NCI-H187 treated with DMSO at 0.1 percent for 48 hours (cell line): ENCODE results near the gene NRN1.
"Not testable (repeated sequence)": the region's sequence is repeated elsewhere in the genome, so short reads cannot be mapped to it uniquely, and the experiment has no call there.

Experiments
- DNase-seq: peaks from one replicate; lab custom pipeline; 2025; lab: John Stamatoyannopoulos, UW

The NRN1 gene

DNA sequence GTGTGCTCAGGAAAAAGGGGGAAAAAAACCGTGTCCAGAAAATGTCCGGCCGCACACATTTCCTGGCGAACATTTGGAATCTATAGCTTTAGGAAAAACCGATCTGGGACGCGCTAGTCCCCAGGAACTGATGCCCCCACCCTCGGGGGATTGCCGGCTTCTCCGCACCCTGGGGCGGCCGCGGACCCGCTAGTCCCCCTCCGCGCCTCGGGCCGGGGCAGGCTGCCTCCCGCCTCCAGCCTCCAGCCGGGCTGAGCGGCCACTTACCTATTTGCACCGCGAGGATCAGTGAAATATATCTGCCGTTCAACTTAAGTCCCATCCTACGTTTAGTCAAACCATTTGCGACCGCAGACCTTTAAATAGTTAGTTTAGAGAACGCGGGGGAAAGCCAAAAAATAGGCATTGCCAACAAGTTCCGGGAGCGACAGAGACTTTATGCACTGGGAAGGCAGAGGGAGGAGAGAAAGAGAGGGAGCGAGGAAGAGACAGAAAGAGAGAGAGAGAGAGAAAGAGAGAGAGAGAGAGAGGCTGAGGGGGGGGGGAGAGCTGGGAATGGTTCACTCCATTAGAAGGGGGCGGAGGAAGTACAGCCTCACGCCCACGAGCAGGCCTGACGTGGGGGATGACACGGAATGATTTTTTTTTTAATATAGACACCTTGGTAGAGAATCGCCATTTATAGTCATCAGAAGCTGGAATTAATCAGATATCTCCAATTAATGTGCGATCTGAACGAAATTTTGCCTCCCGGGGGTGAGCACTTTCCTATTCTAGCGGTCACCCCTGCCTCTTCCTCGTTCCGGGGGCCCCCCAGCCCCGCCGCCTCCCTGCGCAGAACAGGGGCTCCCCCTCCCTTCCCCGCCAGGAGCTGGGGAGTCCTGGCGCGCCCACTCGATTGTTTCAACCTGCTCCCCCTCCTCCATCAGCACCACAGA, at the start of gene NRN1:
TSS of gene NRN1 (minus strand) at position 498 of the 938 bp plus-strand sequence. CDS start at position 322, 176 bp downstream.
- peak; percentile 20 for DNase-seq

DNA sequence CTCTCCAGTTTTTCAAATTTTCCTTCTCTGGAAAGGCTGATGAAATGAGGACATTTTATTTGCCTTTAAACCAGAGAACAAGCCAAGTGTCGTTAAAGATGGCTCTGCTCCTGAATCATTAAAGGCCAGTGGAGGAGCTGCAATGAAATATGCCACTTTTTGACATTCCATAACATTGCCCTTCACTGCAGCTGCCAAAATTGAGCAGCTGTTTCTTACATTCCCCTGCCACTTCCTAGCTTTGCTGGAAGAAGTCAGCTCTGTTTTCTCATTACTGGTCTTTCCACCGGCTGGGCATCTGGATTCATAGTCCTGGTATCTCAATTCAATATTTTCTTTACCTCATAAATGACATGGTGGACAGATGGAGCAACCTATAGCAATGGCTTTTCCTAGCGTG, 45.5 kb upstream of the NRN1 start:
- no peak for DNase-seq

DNA sequence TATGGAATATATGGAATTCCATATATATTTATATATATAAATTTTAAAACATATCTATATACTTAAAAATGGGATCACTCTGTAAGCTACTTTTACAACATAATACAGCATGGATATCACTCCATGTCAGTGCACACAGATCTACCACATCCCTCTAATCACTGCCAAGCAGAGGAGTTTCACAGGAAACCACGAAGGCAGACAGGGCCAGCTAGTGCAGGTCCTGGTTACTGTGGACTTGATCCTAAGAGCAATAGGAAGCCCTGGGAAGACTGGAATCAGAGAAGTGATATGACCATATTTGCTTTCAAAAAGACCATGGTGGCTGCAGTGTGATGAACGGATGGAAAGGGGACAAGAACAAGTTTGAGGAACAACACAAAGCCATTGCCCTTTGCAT, 40.0 kb upstream of the NRN1 start:
- no peak for DNase-seq

DNA sequence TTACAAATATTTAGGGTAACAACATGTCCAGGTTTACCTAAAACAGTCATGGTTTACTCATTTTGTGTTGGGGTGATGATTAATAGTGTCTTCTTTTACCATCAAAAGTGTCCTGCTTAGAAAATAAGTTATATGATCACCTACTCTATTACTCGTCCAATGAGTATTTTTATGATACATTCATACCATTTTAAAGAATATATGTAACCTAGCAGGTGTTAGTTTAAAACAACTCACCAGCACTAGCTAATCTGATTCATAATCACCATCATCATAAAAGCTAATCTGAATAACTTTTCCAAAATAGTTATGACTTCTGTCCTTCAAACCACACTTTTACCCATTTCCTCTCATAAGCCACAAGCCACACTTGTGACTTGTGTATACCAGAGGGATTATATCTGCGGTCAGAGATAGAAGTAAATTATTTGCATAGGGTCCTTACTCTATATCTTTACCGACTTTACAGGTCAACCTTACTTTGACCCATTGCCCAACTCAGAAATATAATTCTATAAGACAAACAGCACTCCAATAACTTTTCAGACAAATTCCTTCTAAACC, 33.3 kb upstream of the NRN1 start:
- no peak for DNase-seq

DNA sequence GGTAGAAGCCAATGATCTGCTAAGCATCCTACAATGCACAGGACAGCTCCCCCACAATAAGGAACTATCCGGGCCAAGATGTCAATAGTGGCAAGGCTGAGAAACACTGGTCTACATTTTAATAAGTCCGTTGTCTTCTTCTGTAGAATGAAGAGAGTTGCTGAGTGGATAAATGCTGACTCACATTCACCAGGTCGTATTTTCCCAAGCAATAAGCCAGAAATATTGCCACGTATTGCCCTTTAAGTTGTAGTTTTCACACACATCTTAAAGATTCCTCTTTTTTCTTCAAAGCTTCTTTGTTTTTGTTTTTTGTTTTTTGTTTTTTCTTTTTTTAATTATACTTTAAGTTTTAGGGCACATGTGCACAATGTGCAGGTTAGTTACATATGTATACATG, 30.5 kb upstream of the NRN1 start:
- no peak for DNase-seq

DNA sequence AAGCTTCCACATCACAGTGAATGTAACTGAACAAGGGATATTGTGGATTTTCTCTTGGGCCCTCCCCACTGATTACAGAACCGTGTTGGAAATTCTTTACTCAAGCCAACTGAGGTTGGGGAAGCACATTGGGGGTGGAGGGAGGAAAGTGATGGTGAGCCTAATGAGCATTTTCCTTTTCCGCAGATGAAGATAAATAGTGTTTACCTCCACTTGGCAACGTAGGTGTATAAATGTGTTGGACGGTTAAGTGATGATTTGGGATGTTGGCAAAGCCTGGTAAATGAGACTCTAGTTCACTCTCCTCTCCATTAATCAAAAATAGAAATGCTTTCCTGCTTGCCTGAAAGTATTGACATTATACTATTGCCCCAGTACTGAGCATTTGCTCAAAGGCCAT, 27.1 kb upstream of the NRN1 start:
- no peak for DNase-seq

GRCh38 chr6:6026513-6027205, 19.9 kb upstream of the NRN1 start:
- no peak for DNase-seq

DNA sequence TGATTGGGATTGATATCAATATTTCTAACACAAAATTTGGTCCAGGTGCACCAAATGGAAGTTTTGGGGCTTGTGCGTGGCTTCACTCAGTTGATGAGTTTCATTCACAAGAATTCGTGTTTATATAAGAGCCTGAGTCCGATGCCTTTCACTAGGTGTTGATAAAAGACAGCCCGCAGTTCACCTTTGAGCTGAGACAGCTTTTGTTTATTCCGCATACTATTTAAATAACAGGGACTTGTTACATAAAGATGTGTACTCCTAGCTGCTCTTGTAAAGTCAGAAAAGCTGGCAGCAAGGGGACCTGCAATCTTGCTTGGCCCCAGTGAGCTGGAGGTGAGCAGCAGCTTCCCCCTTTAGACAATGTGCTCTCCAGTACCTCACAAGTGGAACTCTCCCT, 19.0 kb upstream of the NRN1 start:
- DNase-seq = no peak

- no peak for DNase-seq
Observed at GRCh38 chr6:6024220-6024619, 17.5 kb upstream of the NRN1 start.

DNA sequence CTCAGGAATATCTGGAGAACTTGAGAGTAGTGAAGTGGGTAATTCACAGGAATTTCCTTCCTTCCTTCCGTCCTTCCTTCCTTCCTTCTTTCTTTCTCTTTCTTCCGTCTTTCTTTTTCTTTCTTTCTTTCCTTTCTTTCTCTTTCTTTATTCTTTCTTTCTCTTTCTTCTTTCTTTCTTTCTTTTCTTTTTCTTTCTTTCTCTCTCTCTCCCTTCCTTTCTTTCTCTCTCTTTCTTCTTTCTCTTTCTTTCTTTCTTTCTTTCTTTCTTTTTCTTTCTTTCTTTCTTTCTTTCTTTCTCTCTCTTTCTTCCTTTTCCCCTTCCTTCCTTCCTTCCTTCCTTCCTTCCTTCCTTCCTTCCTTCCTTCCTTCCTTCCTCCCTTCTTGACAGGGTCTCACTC, 16.1 kb upstream of the NRN1 start:
- DNase-seq = not testable (repeated sequence)

GRCh38 chr6:6008648-6009421, 2.1 kb upstream of the NRN1 start:
- DNase-seq = peak; percentile 27

DNA sequence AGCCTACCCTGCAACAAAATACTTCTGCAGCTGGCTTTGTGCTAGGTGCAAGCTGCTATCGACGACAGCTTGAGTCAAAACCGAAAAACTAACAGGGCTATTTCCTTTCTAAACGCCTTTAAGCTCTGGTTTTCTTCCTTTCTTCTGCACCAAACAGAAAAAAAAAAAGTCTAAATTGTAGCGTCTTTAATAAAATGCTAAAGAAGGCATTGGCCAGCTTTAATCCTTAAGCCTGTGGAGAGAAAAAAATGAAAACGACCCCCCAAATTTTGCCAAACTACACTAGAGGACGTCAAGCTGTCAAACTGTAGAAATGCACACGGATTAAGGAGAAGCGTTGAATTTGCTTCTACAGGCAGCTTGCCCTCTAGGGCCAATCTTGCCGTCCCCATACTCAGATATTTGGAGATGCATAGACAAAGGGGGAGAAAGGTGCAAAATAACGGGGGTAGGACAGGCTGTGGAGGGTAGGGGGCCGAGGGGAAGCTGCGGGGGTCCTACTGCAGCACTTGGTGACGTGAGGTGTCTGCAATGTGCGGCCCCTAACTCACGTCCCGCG, 1.4 kb upstream of the NRN1 start:
- DNase-seq = no peak

DNA sequence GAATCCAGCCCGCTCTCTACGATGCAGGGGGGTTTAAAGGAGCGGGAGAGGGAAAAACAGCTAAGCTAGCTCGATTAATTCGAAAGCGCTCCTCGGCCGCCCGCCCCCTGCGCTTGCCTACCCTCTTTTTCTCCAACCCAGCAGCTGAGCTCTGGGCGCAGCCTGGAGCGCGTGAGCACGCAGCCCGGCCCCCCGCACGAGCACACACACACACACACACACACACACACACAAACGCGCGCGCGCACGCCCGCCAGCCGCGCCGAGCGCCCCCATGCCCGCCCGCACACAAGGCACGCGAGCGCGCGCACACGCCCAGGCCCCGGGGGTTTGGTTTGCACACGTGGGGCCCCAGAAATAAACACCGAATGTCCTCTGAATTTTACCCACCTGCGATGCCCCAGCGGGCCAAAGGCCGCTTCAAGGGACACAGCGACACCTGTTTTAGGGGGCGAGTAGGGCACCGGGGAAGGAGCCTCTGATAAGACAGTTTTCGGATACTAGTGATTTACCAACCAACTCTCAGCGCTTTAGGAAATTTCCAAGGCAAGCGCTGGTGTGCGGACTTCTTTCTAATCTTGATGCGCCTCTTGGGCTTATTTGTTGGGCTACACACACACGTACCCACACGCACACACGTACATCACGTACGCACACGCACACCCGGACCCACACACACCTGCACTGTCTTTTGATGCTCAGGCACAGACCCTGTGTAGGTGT, 802 bp upstream of the NRN1 start:
- no peak for DNase-seq

DNA sequence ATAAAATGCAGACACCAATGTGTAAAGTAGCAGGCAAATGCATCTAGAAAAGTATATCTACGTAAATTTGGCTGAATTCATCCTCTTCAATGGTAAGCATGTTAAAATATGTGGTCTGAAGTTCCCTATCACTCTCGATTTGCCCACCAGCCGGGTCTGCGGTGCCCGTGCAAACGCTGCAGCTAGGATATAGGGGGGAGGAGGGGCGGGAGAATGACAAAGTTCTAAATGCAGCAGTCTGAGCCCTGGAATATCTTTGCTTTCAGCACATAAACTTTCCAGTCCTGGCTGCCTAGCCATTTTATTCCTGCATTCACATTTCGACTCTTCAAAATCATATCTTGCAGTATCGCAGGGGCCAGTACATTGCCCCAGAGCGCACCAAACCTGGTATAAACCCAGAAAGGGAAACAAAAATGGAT, 708 bp downstream of the NRN1 start:
- no peak for DNase-seq

DNA sequence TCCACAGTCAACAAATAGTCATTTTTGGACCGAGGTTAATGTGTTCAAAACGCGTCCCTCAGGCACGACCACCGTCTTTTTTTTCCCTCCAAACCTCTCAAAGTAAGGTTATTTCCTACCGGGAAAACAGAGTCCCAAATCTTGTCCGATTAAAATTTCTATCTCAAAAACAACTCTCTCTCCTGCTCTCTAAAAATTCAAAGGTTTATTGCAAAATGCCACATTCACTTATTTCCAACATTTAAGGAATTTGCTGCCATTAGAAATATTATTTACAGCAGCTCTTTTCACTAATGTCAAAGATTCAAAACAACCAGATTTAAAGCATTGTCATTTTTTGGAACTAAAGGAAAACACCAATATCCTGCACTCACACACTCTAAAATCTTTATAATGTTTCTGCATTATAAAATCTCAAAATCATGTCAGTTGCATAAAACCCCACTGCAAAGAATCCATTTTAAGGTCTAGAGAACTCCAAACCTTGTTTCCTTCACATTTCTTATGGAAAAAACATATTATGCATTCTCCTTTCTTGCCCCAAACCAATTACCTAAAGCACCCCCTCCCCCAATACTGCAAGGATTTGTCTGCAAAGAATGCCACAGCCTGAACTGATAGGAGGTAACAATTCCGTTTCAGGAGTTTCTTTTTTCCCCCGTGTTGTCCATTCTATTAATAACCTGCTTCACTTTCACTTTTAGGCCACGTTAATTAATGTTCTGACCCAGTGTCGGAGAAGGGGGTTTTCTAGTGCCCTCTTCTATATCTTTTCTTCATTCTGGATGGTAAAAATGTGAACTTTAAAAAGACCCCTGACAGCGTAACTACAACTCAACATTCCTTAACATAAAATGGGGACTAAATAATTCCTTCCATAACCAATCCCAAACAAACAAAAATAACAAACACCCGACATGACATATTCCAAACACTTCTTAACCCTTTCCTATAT, 1.4 kb downstream of the NRN1 start:
- no peak for DNase-seq

GRCh38 chr6:6004390-6004995, 2.2 kb downstream of the NRN1 start:
- no peak for DNase-seq

DNA sequence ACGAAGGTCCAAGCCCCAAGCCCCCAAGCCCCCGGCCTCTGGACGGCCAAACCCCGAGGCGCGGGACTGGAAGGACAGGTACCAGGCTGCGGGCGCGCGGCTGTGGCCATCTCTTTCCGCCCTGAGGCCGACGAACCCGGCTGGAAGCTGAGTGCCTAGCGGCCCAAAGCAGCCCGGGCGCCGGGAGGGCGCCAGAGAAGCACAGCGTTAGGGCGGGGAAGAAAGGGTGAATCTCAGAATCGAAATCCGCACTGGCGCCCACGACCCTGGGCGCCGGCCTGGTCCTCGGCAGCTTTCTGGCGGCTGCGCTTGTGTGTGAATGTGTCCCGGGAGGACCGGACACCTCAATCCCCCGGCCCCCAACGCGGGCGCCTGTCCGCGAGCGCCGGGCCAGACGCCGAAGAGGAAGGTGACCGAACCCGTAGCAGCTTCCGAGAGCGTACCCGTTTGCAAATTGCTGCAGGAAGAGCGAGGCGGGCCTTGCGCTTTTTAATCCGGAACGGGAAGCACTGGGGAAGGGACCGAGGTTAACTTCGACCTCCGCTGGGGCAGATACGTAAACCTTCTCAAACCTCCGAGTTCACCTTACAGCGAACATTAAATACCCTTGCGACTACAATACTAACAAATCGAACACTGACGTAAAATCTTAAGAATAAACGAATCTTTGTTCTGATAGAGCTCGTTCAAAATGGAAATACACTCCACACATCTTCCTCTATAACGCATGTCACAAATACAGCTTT, 2.9 kb downstream of the NRN1 start:
- DNase-seq = no peak

- no peak for DNase-seq
Observed at GRCh38 chr6:6002848-6003620, 3.7 kb downstream of the NRN1 start.
